Activated CD4-positive, alpha-beta T cell treated with anti-CD3 and anti-CD28 coated beads, Interleukin-2, amount 50 U/mL, for 24 hours (primary cell): ENCODE results near the gene ZMYND8.

Experiments used
- DNase-seq, 2 donors: peaks; one replicate each; pipeline ENCODE4 v3.0.0-alpha.2; 2020; ENCODE audit warnings: low read depth in 1 of 2, low spot score in 1 of 2

ZMYND8 gene

GRCh38 chr20:47332381-47333206 lies 23.9 kb downstream of the ZMYND8 start:
- DNase-seq: no peak

GRCh38 chr20:47330933-47331708 lies 25.4 kb downstream of the ZMYND8 start:
- no peak for DNase-seq

GRCh38 chr20:47330071-47330470 lies 26.4 kb downstream of the ZMYND8 start:
- DNase-seq: no peak

- DNase-seq: no peak
These were observed 28.4 kb downstream of the ZMYND8 start for GRCh38 chr20:47328129-47328528.

GRCh38 chr20:47327711-47328110 lies 28.8 kb downstream of the ZMYND8 start:
- DNase-seq: no peak

GRCh38 chr20:47326658-47327268 lies 29.7 kb downstream of the ZMYND8 start:
- DNase-seq: no peak

- no peak for DNase-seq
These were observed 31.3 kb downstream of the ZMYND8 start for GRCh38 chr20:47325242-47325641.

GRCh38 chr20:47320990-47321805 lies 35.3 kb downstream of the ZMYND8 start:
- no peak for DNase-seq

- no peak for DNase-seq
These were observed 36.8 kb downstream of the ZMYND8 start for GRCh38 chr20:47319517-47320252.

GRCh38 chr20:47318586-47319516 lies 37.6 kb downstream of the ZMYND8 start:
- DNase-seq: no peak

GRCh38 chr20:47318027-47318585 lies 38.4 kb downstream of the ZMYND8 start:
- DNase-seq: no peak

- DNase-seq: peak; percentile 34 to 51
These were observed 39.2 kb downstream of the ZMYND8 start for GRCh38 chr20:47317127-47317895.

- DNase-seq: no peak
These were observed 39.7 kb downstream of the ZMYND8 start for GRCh38 chr20:47316776-47317126.

GRCh38 chr20:47315339-47316056 lies 41.0 kb downstream of the ZMYND8 start:
- DNase-seq: no peak

- no peak for DNase-seq
These were observed 41.7 kb downstream of the ZMYND8 start for GRCh38 chr20:47314647-47315338.

GRCh38 chr20:47311967-47312681 lies 44.4 kb downstream of the ZMYND8 start:
- DNase-seq: no peak
